ENCODE results near the gene DYTN.

Gene DYTN

GRCh38 chr2:206700156-206700555 is 18.0 kb downstream of the DYTN start:
- Histone ChIP-seq H2AFZ (ENCODE audit: low read depth, low read length) (no peak overlapping the region; the same call in 1 of the 2 replicates), H3K27me3 (ENCODE audit: low read depth, low read length) (peaks cover 67% of the 10 kb centered on the region), H3K4me2 (ENCODE audit: low read length) (peak overlapping the region; percentile 45), H3K9ac (ENCODE audit: low read length) (no peak overlapping the region), H4K20me1 (ENCODE audit: insufficient read depth, low read length) (no peaks in the 10 kb centered on the region), H3K27ac (ENCODE audit: low read length) (no peak overlapping the region), H3K9me3 (ENCODE audit: insufficient read depth, low read length) (no peaks in the 10 kb centered on the region), H3K79me2 (ENCODE audit: low read length) (no peaks in the 10 kb centered on the region), H3K4me1 (ENCODE audit: low read length) (no peaks in the 10 kb centered on the region), H3K36me3 (replicated peaks; ENCODE audit: low read depth, low read length) (no peaks in the 10 kb centered on the region), H3K4me3 (ENCODE audit: low read length) (peak overlapping the region; percentile 25; the same call in 1 of the 2 replicates)
- no peak for TF ChIP-seq EZH2phosphoT487 (IDR thresholded peaks at IDR 0.05; ENCODE audit: low read depth)
- no peak for TF ChIP-seq CTCF (IDR thresholded peaks at IDR 0.05; ENCODE audit: low read depth, low read length)

- Histone ChIP-seq H3K4me2 (ENCODE audit: low read length) (no peak overlapping the region), H3K9ac (ENCODE audit: low read length) (no peak overlapping the region)
These were observed 19.4 kb downstream of the DYTN start for GRCh38 chr2:206698811-206699210.

GRCh38 chr2:206696910-206697309 is 21.3 kb downstream of the DYTN start:
- TF ChIP-seq EZH2phosphoT487 (IDR thresholded peaks at IDR 0.05; ENCODE audit: low read depth) (no peak), CTCF (IDR thresholded peaks at IDR 0.05; ENCODE audit: low read depth, low read length) (no peak)
- no peaks in the 10 kb centered on the region for H4K20me1 ChIP-seq (ENCODE audit: insufficient read depth, low read length)
- no peaks in the 10 kb centered on the region for H3K79me2 ChIP-seq (ENCODE audit: low read length)
- no peaks in the 10 kb centered on the region for H3K36me3 ChIP-seq (replicated peaks; ENCODE audit: low read depth, low read length)
- H2AFZ ChIP-seq (ENCODE audit: low read depth, low read length), result no peak overlapping the region
- H3K9me3 ChIP-seq (ENCODE audit: insufficient read depth, low read length), result no peaks in the 10 kb centered on the region
- no peaks in the 10 kb centered on the region for H3K4me1 ChIP-seq (ENCODE audit: low read length)
- no peak overlapping the region for H3K27ac ChIP-seq (ENCODE audit: low read length)
- no peak overlapping the region for H3K9ac ChIP-seq (ENCODE audit: low read length)
- peaks cover 44% of the 10 kb centered on the region for H3K27me3 ChIP-seq (ENCODE audit: low read depth, low read length)
- no peak overlapping the region for H3K4me2 ChIP-seq (ENCODE audit: low read length)
- no peak overlapping the region for H3K4me3 ChIP-seq (ENCODE audit: low read length)

More at GRCh38 chr2:206698811-206699210, 19.4 kb downstream of the DYTN start:
- Histone ChIP-seq H3K36me3 (replicated peaks; ENCODE audit: low read depth, low read length) (no peaks in the 10 kb centered on the region), H2AFZ (ENCODE audit: low read depth, low read length) (no peak overlapping the region), H3K4me3 (ENCODE audit: low read length) (no peak overlapping the region), H3K4me1 (ENCODE audit: low read length) (no peaks in the 10 kb centered on the region), H3K79me2 (ENCODE audit: low read length) (no peaks in the 10 kb centered on the region), H3K9me3 (ENCODE audit: insufficient read depth, low read length) (no peaks in the 10 kb centered on the region), H3K27ac (ENCODE audit: low read length) (no peak overlapping the region), H4K20me1 (ENCODE audit: insufficient read depth, low read length) (no peaks in the 10 kb centered on the region), H3K27me3 (ENCODE audit: low read depth, low read length) (peaks cover 55% of the 10 kb centered on the region)
- TF ChIP-seq CTCF (IDR thresholded peaks at IDR 0.05; ENCODE audit: low read depth, low read length), result no peak
- no peak for TF ChIP-seq EZH2phosphoT487 (IDR thresholded peaks at IDR 0.05; ENCODE audit: low read depth)

- Histone ChIP-seq H3K36me3 (replicated peaks; ENCODE audit: low read depth, low read length) (no peaks in the 10 kb centered on the region), H4K20me1 (ENCODE audit: insufficient read depth, low read length) (no peaks in the 10 kb centered on the region), H3K27me3 (ENCODE audit: low read depth, low read length) (peaks cover 32% of the 10 kb centered on the region), H2AFZ (ENCODE audit: low read depth, low read length) (no peak overlapping the region), H3K9me3 (ENCODE audit: insufficient read depth, low read length) (no peaks in the 10 kb centered on the region), H3K4me1 (ENCODE audit: low read length) (peaks cover 7% of the 10 kb centered on the region), H3K9ac (ENCODE audit: low read length) (no peak overlapping the region), H3K79me2 (ENCODE audit: low read length) (no peaks in the 10 kb centered on the region), H3K27ac (ENCODE audit: low read length) (no peak overlapping the region), H3K4me2 (ENCODE audit: low read length) (no peak overlapping the region), H3K4me3 (ENCODE audit: low read length) (no peak overlapping the region)
- TF ChIP-seq CTCF (IDR thresholded peaks at IDR 0.05; ENCODE audit: low read depth, low read length), result peak; percentile 87
- TF ChIP-seq EZH2phosphoT487 (IDR thresholded peaks at IDR 0.05; ENCODE audit: low read depth), result no peak
These were observed 24.6 kb downstream of the DYTN start for GRCh38 chr2:206693399-206694137.
